Right lobe of liver (tissue), 4 donors: ENCODE results near the gene PDZK1.

ENCODE experiments used
- POLR2A ChIP-seq: fragments of 450-650 bp; IDR thresholded peaks from one replicate; pipeline ENCODE4 v1.6.1; 2017; ENCODE audit warnings: antibody characterized with exemption, mild to moderate bottlenecking
- TF ChIP-seq, protein P1 (sequence below), 4 donors: fragments of 200-600 bp in 3 of 4; fragments of 450-650 bp in 1 of 4; IDR thresholded peaks; one replicate each; pipeline versions ENCODE4 v1.5.1 to v1.8.0; 2016 to 2022; ENCODE audit warnings: antibody characterized with exemption in 4 of 4, mild to moderate bottlenecking in 2 of 4
- donor health status: DM: no; HTN: no; CAD: no.
- donor health status: DM: no; HTN: no; CAD: no.
- donor health status: DM: no; HTN: yes; CAD: no.

DNA sequence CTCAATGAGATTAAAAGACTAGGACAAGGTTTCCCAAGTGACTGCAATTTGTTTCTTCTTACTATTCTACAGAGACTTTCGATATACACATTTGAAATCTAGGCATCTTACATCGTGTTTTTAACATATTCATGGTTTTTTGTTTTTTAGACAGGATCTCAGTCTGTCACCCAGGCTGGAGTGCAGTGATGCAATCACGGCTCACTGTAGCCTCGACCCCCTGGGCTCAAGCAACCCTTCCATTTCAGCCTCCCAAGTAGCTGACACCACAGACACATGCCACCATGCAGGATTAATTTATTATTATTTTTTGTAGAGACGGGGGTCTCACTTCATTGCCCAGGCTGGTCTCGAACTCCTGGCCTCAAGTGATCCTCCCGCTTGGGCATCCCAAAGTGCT is 1.5 kb downstream of the PDZK1 start:
- TF ChIP-seq, protein P1, sequence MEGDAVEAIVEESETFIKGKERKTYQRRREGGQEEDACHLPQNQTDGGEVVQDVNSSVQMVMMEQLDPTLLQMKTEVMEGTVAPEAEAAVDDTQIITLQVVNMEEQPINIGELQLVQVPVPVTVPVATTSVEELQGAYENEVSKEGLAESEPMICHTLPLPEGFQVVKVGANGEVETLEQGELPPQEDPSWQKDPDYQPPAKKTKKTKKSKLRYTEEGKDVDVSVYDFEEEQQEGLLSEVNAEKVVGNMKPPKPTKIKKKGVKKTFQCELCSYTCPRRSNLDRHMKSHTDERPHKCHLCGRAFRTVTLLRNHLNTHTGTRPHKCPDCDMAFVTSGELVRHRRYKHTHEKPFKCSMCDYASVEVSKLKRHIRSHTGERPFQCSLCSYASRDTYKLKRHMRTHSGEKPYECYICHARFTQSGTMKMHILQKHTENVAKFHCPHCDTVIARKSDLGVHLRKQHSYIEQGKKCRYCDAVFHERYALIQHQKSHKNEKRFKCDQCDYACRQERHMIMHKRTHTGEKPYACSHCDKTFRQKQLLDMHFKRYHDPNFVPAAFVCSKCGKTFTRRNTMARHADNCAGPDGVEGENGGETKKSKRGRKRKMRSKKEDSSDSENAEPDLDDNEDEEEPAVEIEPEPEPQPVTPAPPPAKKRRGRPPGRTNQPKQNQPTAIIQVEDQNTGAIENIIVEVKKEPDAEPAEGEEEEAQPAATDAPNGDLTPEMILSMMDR (IDR thresholded peaks at IDR 0.05), result no peak
- no peak for TF ChIP-seq POLR2A
